NCI-H2196 (cell line): Measurements from ENCODE around the gene CAPN5.
"Not testable (repeated sequence)": the region's sequence is repeated elsewhere in the genome, so short reads cannot be mapped to it uniquely, and the experiment has no call there.

Source experiments
- DNase-seq: peaks from one replicate; lab custom pipeline; 2025; ENCODE audit not compliant: unreplicated experiment; lab: John Stamatoyannopoulos, UW

CAPN5 gene

DNA sequence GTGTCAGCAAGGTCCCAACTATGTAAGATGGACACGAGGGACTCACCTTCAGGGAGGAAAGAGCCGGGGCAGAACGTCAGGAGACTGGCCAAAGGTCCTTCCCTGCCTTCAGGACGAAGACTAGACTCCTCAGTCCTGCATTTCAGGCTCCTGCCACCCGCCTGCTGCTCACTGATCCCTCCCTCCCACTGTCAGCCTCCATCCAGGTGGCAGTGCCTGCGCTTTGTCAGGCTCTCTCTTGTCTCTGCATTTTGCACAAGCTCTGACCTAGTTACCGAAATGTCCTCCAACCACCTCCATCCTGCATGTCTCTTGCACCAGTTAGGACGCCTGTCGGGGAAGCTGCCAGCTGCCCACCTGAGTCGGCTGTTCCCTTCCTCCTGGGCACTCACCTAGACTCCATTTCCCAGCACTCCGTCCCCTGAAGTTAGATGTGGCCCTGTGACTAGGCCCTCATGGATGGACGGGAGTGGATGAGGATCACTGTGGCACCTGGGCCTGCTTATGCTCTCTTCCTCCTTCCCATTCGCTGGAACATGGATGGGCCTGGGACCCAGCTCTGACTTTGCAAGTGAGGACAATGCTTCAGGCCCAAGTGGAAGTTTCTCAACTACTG lies 24.6 kb upstream of the CAPN5 start:
- DNase-seq: no peak

DNA sequence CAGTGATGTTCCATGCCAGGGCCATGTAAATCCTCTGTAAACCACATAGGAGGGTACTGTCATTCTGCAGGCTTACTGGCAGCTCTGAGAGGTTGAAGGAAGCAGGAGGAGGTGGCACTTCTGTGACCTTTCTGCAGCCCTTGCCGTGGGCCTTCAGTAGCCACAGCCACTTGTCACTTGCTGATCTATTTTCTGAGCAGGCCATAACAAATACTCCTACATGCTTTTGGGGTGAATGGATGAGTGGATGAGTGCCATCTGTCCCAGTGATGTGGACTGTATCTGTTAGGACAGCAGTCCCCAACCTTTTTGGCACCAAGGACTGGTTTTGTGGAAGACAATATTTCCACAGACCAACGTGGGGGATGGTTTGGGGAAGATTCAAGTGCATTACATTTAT lies 22.4 kb upstream of the CAPN5 start:
- DNase-seq: no peak

- no peak for DNase-seq
These were observed 21.9 kb upstream of the CAPN5 start for GRCh38 chr11:77044886-77045285.

DNA sequence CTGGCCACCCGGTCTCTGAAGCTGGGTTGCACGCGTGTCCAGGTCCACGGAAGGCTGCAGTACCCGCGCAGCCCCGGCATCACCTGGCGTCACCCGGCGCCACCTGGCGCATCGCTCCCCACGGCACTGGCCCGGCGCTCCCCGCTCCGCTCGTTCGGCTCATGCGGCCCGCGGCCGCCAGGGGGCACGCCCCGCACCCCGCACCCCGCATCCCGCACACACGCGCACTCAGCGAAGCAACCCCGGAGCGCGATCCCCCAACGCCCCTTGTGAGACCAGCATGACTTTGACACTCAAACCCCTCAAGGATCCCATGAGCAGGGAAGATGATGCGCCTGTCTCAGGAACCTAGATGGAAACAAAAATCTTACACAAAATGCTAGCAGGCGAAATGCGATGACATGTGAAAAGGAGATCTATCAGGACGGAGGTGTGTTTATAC lies 20.7 kb upstream of the CAPN5 start:
- DNase-seq: no peak

DNA sequence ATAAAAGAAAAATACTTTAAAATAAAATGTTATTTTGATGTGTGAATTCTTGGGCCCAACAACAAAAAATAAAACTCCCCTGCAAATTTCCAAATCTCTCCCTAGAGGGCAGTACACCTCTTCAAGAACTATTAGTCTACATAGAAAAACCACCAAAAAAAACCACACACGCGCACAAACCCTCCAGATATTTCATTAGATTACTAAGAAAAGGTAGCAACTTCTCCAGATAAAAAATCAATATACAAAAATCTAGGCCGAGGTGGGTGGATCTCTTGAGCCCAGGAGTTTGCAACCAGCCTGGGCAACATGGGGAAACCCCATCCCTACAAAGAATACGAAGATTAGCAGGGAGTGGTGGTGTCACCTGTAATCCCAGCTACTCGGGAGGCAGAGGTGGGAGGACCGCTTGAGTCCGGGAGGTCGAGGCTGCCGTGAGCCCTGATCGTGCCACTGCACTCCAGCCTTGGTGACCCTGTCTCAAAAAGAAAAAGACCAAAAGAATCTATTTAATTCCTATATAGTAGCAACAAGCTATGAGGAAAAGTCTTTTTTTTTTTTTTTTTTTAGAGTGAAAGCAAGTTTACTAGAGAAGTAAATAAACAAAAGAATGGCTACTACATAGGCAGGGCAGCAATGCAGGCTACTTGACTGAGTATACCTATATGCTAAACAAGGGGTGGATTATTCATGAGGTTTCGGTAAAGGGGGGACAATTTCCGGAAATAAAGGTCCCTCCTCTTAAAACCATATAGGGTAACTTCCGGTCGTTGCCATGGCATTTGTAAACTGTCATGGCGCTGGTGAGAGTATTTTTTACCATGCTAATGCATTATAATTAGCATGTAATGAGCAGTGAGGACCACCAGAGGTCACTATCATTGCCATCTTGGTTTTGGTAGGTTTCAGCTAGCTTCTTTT lies 19.5 kb upstream of the CAPN5 start:
- DNase-seq: peak; percentile 91

DNA sequence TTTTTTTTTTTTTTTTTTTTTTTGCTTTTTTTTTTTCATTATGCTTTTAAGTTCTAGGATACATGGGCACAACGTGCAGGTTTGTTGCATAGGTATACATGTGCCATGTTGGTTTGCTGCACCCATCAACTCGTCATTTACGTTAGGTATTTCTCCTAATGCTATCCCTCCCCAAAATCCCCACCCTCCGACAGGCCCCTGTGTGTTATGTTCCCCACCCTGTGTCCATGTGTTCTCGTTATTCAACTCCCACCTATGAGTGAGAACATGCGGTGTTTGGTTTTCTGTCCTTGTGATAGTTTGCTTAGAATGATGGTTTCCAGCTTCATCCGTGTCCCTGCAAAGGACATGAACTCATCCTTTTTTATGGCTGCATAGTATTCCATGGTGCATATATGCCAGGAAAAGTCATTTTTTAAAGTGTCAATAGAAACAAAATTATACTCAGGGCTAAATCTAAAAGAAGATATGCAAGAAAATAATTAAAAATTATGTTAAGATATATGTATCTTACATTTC lies 18.8 kb upstream of the CAPN5 start:
- not testable (repeated sequence) for DNase-seq

- DNase-seq: no peak
These were observed 17.7 kb upstream of the CAPN5 start for GRCh38 chr11:77049026-77049425.

DNA sequence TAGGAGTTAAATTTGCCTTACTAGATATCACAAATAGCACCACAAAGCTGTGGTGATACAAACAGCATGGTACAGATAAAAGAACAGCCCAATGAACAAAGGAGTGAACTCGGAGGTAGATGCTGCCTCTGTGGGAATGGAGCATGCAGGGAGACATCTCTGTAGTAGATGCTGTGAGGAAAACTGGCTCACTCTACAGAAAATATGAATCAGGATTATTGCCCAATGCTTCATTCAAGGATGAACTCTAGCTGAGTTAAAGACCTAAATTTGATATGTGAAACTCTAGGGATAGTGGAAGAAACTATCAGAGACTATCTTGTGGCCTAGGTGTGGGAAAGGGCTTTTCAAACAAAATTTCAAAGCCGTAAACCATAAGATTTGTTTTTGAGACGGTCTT lies 15.3 kb upstream of the CAPN5 start:
- no peak for DNase-seq

- DNase-seq: no peak
These were observed 14.3 kb upstream of the CAPN5 start for GRCh38 chr11:77052518-77052917.

- DNase-seq: no peak
These were observed 13.4 kb upstream of the CAPN5 start for GRCh38 chr11:77053217-77054015.

- no peak for DNase-seq
These were observed 12.7 kb upstream of the CAPN5 start for GRCh38 chr11:77054084-77054483.

- no peak for DNase-seq
These were observed 11.6 kb upstream of the CAPN5 start for GRCh38 chr11:77055101-77055561.

GRCh38 chr11:77055913-77056312 lies 10.9 kb upstream of the CAPN5 start:
- DNase-seq: no peak

- DNase-seq: no peak
These were observed 9.9 kb upstream of the CAPN5 start for GRCh38 chr11:77056814-77057402.

DNA sequence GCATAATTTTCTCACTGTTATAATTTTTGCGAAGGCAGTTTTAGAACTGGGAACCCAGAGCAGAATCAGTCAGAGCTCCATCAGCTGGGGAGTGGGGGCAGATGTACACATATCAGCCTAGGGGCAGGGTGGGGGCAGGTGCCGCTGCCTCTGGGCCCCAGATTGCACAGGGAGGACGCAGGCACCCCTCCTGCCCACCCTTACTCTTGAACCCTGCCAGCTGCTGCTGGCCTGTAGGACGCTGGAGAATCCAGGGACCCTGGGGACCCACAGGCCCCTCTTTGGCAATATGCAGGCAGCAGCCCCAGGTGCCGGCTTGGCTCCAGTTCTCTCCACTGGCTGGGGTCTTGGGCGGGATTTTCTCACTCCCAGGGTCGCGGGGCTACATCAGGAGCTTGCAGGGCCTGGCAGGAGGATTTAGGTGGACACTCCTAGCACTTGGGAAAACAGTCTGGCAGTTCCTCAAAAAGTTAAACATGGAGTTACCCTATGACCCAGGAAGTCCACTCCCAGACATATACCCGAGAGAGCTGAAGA lies 8.8 kb upstream of the CAPN5 start:
- no peak for DNase-seq

GRCh38 chr11:77058900-77059299 lies 7.9 kb upstream of the CAPN5 start:
- DNase-seq: no peak

GRCh38 chr11:77059806-77060205 lies 7.0 kb upstream of the CAPN5 start:
- no peak for DNase-seq

GRCh38 chr11:77060234-77060633 lies 6.5 kb upstream of the CAPN5 start:
- DNase-seq: no peak

GRCh38 chr11:77061258-77061657 lies 5.5 kb upstream of the CAPN5 start:
- not testable (repeated sequence) for DNase-seq

GRCh38 chr11:77062924-77063323 lies 3.8 kb upstream of the CAPN5 start:
- DNase-seq: no peak

DNA sequence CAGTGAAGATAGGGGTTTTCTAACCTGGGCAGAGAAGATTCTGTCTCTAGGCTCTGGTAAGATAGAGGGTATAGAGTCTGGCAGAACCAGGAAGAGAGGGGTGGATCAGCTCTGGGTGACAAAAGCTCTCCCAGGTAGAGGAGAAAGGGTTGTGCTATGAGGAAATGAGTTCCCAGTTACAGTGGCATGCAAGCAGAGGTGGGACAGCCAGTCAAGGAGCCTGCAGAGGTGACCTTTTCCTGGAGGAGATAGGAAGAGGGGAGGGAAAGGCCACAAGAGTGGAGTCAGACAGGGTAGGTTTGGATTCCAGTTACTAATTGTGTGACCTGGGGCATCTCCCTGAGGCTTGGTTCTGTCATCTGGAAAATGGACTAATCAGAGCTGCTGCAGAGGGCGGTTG lies 3.4 kb upstream of the CAPN5 start:
- DNase-seq: no peak
